IPS-18c (cell line): ENCODE measurements around the gene CLDN7.

Source experiments
- H3K4me3 ChIP-seq: 2 replicates; pipeline ENCODE4 v1.7.0; 2013; ENCODE audit warnings: low read depth, mild to moderate bottlenecking, low read length, moderate library complexity; ENCODE audit not compliant: insufficient read depth
- H3K9me3 ChIP-seq: one replicate; pipeline ENCODE4 v1.6.1; 2013; ENCODE audit warnings: mild to moderate bottlenecking, low read length, moderate library complexity; ENCODE audit not compliant: control insufficient read depth, insufficient read depth

Gene CLDN7

GRCh38 chr17:7242717-7243452, 19.4 kb downstream of the CLDN7 start:
- Histone ChIP-seq H3K4me3 (peak overlapping the region; percentile 97), H3K9me3 (no peaks in the 10 kb centered on the region)

GRCh38 chr17:7241783-7242716, 20.2 kb downstream of the CLDN7 start, which contains the start of gene GABARAP:
Gene GABARAP (minus strand): TSS chr17:7242449. CDS start chr17:7242330, 119 bp downstream.
- no peaks in the 10 kb centered on the region for H3K9me3 ChIP-seq
- H3K4me3 ChIP-seq: peak within 1 kb of the TSS; percentile 97

GRCh38 chr17:7241090-7241733, 21.1 kb downstream of the CLDN7 start:
- Histone ChIP-seq H3K4me3 (peak overlapping the region; percentile 97), H3K9me3 (no peaks in the 10 kb centered on the region)

- Histone ChIP-seq H3K4me3 (0 out of 2 replicates have a peak overlapping the region, but pooled peaks have one; percentile 20), H3K9me3 (no peaks in the 10 kb centered on the region)
Observed at GRCh38 chr17:7240375-7240774, 21.9 kb downstream of the CLDN7 start.

GRCh38 chr17:7239091-7240027, 22.9 kb downstream of the CLDN7 start, which contains the start of gene PHF23:
Gene PHF23 (minus strand): TSS chr17:7239457. CDS start chr17:7239279, 178 bp downstream.
- Histone ChIP-seq H3K9me3 (no peaks in the 10 kb centered on the region), H3K4me3 (peak within 1 kb of the TSS; percentile 96)

GRCh38 chr17:7238420-7239090, 23.7 kb downstream of the CLDN7 start:
- Histone ChIP-seq H3K9me3 (no peaks in the 10 kb centered on the region), H3K4me3 (peak overlapping the region; percentile 96)

GRCh38 chr17:7237761-7238419, 24.4 kb downstream of the CLDN7 start:
- H3K9me3 ChIP-seq: no peaks in the 10 kb centered on the region
- peak overlapping the region; percentile 96 for H3K4me3 ChIP-seq

GRCh38 chr17:7237266-7237760, 25.0 kb downstream of the CLDN7 start:
- Histone ChIP-seq H3K9me3 (no peaks in the 10 kb centered on the region), H3K4me3 (peak overlapping the region; percentile 75)

GRCh38 chr17:7236808-7237207, 25.5 kb downstream of the CLDN7 start:
- no peak overlapping the region for H3K4me3 ChIP-seq
- H3K9me3 ChIP-seq: no peaks in the 10 kb centered on the region

- H3K4me3 ChIP-seq: no peak overlapping the region; the same call in 1 of the 2 replicates
- no peaks in the 10 kb centered on the region for H3K9me3 ChIP-seq
Observed at GRCh38 chr17:7235693-7236665, 26.3 kb downstream of the CLDN7 start.

- H3K9me3 ChIP-seq: no peaks in the 10 kb centered on the region
- H3K4me3 ChIP-seq: peak within 1 kb of the TSS; percentile 82
Observed at GRCh38 chr17:7234083-7234951, 28.0 kb downstream of the CLDN7 start, which contains the start of gene DVL2. Gene DVL2 (minus strand): TSS chr17:7234517. CDS start chr17:7234262, 255 bp downstream.

- peak overlapping the region; percentile 82 for H3K4me3 ChIP-seq
- H3K9me3 ChIP-seq: no peaks in the 10 kb centered on the region
Observed at GRCh38 chr17:7233701-7234082, 28.6 kb downstream of the CLDN7 start.

- Histone ChIP-seq H3K4me3 (no peak overlapping the region), H3K9me3 (no peaks in the 10 kb centered on the region)
Observed at GRCh38 chr17:7232114-7232513, 30.2 kb downstream of the CLDN7 start.
